ENCODE results near the gene CYREN. TPM values are rescaled to one million over a fixed set of nuclear protein-coding genes. Genes with fewer than 3 reads are reported as not detected.
A peak's percentile ranks its signal among the peaks of the same experiment; 100 is the strongest.
"Not testable (repeated sequence)": the region's sequence is repeated elsewhere in the genome, so short reads cannot be mapped to it uniquely, and the experiment has no call there.

CYREN gene
- 10 to 100 TPM; 27.2 to 28.2 TPM for total RNA-seq

DNA sequence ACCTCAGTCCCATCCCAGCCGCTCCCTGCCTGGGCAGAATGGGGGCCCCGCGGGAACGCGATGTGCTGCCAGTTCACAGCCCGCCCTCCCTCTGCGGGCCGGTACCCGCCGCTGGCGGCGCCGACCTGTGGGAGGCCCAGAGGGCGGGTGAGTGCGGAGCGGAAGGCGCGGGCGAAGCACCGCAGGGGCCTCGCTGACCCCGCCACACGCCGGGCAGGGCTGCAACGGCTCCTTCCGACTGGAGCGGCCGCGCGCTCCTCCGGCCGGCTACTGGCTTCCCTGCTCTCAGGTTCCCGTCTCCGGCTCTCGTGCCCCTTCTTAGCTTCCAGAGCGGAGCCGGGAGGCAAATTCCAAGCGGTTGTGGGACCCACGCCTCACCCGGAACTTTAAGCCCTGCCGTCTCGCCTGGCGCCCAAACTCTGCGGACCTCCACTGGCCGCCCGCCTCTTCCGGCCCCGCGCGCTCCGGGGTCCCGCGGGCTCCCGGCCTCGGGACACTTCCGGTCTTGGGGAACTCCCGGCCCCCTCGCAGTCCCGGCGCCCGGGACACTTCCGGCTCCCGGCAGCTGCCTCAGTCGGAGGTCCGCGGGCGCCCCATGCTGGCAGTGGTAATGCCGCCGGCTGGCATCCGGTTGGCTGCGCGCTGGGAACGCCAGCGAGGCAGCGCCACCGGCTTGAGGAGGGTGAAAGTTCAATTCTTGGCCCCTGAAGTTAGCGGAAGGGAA lies at the start of gene CYREN:
Gene CYREN, minus strand, starts transcription at position 434 of the 724 bp plus-strand sequence. CDS start 1,785 bp downstream, outside the sequence.
- no peaks in the 10 kb centered on the region for H3K9me3 Mint-ChIP-seq
- ATAC-seq (peak; percentile 85 to 86), DNase-seq (ENCODE audit: low spot score in 2 of 2) (peak; percentile 89 to 94)
- H3K27ac Mint-ChIP-seq: peak within 1 kb of the TSS; percentile 94 to 95
- H3K36me3 Mint-ChIP-seq: peaks cover 30 to 44% of the 10 kb centered on the region in 2 donors

DNA sequence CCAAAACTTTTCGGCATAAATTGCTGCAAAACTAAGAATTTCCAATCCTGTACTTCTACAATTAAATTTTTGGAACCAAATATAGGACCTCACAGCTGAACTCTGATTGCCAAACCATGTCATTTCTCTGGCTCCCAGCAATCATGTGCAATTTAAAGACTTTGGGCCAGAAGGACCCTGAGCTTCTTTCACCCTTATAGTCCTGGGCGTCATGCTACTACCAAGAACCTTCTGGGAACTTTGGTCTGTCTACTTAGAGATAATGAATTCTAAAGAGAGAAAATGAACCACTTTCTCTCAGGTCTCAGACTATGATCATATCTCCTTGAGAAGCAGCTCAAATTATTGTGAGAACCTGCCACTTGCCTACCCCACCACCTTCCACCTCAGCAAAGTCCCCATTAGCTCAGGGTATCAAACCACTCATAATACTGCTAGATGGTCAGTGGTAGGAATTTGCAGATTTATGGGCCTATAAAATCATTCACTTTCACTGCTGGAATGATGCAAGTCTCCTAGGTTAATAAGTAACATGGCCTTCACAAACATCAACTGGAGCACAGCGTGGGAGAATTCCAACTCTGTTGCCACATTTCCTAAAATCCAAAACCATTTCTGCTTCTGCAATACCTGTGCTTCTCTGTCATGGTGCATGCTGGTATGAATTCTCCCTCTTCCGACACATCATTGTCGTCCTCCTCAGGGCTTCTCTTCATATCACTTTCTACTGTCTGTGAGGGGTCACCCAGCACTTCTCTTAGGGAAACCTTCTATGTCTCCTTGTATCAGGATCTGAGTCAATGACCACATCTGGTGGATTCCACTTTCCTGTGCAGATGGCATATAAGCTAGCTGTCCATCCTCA lies 47.4 kb upstream of the CYREN start:
- Mint-ChIP-seq H3K27ac (no peak overlapping the region), H3K36me3 (no peaks in the 10 kb centered on the region), H3K9me3 (peaks cover 0 to 5% of the 10 kb centered on the region in 2 donors)
- DNase-seq (ENCODE audit: low spot score in 2 of 2) (no peak), ATAC-seq (no peak)

- ATAC-seq (no peak), DNase-seq (ENCODE audit: low spot score in 2 of 2) (no peak)
- Mint-ChIP-seq H3K27ac (no peak overlapping the region), H3K9me3 (no peaks in the 10 kb centered on the region), H3K36me3 (peaks cover 0 to 2% of the 10 kb centered on the region in 2 donors)
These were observed 45.2 kb upstream of the CYREN start for GRCh38 chr7:135215698-135216097.

DNA sequence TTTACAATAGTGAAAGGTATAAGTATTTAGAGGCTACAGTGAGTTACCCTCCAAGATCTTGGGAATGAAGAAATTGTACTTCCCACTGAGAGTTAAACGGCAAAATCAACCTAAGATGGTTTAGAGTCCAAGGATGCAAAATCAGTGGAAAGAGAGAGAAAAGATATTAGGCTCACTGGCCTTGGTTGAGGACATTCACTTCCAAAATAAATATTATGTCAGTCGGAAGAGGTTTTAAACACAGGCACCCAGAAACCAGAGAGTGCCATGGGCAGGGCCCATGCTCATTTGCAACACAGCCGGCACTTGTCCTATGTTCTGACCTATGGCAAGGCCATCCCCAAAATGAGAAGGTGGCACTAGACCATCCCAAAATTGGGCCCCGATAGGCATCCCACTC lies 44.7 kb upstream of the CYREN start:
- Mint-ChIP-seq H3K36me3 (peaks cover 0 to 5% of the 10 kb centered on the region in 2 donors), H3K9me3 (no peaks in the 10 kb centered on the region), H3K27ac (no peak overlapping the region)
- no peak for DNase-seq (ENCODE audit: low spot score in 2 of 2)
- ATAC-seq: no peak

DNA sequence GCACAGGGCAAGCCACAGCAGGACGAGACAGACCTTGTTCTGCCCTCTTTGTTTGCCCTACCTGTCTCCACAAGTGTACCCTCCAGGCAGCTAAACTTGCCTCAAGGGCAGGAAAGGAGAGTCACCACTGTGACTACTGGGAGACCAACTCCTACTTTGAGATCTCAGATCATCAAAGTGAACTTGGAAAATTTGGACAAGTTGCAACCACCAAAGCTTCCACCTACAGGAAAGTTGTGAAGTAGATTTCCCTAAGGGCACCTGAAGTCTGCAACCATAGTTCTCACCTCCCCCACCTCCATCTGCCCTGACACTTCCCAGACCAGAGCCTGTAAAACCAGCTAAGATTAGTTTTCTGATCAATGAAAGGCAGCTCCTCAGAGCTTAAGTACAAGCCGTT lies 43.3 kb upstream of the CYREN start:
- peaks cover under 1 to 5% of the 10 kb centered on the region in 2 donors for H3K36me3 Mint-ChIP-seq
- ATAC-seq (no peak), DNase-seq (ENCODE audit: low spot score in 2 of 2) (no peak)
- no peaks in the 10 kb centered on the region for H3K9me3 Mint-ChIP-seq
- H3K27ac Mint-ChIP-seq: no peak overlapping the region

DNA sequence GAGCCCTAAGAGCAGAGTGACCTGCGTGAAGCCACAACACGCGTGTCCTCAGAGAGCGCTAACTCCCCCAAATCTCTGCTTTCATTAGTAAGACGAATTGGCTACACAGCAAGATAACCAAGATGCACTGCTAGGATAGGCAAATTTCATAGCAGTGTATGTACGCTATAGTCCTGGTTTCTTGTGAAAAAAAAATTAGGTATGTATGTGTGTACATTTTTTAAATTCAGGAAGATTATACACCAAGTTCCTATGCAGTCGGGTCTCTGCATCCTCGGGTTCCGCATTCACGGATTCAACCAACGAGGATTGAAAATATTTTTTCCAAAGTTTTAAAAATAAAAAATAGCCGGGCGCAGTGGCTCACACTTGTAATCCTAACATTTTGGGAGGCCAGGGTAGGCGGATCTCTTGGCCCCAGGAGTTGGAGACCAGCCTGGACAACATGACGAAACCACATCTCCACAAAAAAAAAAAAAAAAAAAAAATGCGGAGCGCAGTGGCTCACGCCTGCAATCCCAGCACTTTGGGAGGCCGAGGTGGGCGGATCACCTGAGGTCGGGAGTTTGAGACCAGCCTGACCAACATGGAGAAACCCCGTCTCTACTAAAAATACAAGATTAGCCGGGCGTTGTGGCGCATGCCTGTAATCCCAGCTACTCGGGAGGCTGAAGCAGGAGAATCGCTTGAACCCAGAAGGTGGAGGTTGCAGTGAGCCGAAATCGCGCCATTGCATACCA lies 41.6 kb upstream of the CYREN start:
- H3K9me3 Mint-ChIP-seq; DNase-seq (ENCODE audit: low spot score in 2 of 2); ATAC-seq; H3K36me3 Mint-ChIP-seq: not testable (repeated sequence)
- peak overlapping the region; percentile 84 to 91 for H3K27ac Mint-ChIP-seq

DNA sequence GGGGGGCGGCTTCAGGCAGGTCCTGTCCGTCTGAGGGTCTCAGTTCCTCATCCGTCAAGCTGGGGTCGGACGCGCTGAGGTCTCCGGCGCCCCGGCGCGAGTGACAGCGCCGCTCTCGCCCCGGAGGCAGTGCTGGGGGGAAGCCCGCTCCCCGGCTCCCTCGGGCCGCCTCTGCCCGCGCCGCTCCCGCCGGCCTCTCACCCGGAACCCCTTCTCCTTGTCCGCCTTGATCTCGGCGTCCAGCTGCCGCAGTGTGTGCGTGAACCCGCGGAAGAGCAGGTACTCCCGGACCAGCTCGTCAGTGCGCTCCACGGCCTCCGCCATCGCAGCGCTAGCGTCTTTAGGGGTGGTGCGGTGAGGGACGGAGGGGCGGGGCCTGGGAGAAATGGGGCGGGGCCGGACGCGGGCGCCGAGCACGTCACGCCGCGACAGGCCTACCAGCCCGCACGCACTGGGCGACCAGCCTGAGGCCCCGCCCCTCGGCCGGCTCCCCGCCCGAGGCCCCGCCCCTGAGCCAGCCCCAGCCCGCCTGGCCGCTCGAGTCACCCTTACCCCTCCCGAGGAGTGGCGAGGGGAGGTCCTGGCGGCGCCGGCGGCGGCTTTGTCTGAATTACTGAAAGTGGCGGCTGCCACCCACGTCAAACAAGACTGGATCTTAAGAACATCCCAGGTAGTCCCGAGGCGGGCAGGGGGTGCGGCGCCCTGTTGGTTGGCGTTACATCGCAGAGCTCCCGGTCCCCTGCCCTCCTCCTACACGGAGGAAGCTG lies 40.9 kb upstream of the CYREN start, which contains the start of gene WDR91:
Gene WDR91, minus strand, starts transcription at position 348 of the 767 bp plus-strand sequence. Its CDS starts 24 bp downstream, at position 324.
- DNase-seq (ENCODE audit: low spot score in 2 of 2) (peak; percentile 92), ATAC-seq (peak; percentile 92 to 93)
- Mint-ChIP-seq H3K9me3 (no peaks in the 10 kb centered on the region), H3K27ac (peak within 1 kb of the TSS; percentile 89 to 91), H3K36me3 (peaks cover 5 to 6% of the 10 kb centered on the region in 2 donors)

DNA sequence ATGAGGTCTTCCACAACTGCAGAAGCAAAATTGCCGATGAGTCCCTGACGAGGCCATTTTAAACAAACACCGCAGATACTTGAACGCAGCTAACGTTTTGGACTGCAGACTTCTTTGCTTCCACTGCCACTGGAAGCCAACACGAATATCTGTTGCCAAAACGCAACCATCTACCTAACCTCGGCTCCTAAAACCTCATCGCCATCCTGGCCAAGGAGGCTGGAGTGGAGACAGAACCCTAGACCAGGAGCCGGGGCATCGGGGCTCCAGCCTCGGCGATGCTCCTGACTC lies 40.3 kb upstream of the CYREN start:
- Mint-ChIP-seq H3K36me3 (peaks cover 7 to 10% of the 10 kb centered on the region in 2 donors), H3K27ac (peak overlapping the region; percentile 61 to 91), H3K9me3 (no peaks in the 10 kb centered on the region)
- DNase-seq (ENCODE audit: low spot score in 2 of 2) (peak in 1 of 2 donors; percentile 17), ATAC-seq (peak in 1 of 2 donors; percentile 0)

DNA sequence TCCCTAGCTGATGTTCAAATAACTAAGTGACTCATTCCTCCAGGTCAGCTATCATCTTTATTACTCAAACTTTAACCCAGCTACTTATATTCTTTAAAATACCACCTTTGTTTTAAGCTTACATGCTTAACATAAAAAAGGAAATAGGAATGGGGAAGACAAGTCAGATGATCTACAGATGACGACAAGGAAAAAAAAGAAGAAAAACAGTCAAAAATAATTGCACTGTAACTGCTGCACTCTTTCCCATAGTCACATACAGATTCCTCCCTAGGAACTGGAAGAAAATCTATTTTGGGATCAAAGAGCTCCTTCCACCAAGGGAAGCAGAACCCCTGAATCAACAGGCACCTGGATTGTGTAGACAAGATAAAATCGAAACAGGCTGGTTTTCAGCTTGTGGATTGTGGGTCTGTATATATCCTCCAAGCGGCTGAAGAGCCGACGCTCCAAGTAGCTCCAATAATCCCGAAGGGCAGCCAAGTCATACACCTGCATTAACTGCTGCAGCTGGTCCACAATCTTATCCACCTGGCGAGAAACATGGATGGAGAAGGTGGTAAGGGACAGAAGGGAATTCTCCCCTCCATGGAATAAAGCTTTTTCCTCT lies 38.8 kb upstream of the CYREN start:
- ATAC-seq: no peak
- no peaks in the 10 kb centered on the region for H3K9me3 Mint-ChIP-seq
- no peak overlapping the region for H3K27ac Mint-ChIP-seq
- H3K36me3 Mint-ChIP-seq: peaks cover 10 to 14% of the 10 kb centered on the region in 2 donors
- DNase-seq (ENCODE audit: low spot score in 2 of 2): no peak

GRCh38 chr7:135208102-135208793 lies 37.7 kb upstream of the CYREN start:
- Mint-ChIP-seq H3K36me3 (peaks cover 19 to 24% of the 10 kb centered on the region in 2 donors), H3K9me3 (no peaks in the 10 kb centered on the region), H3K27ac (no peak overlapping the region)
- ATAC-seq: no peak
- DNase-seq (ENCODE audit: low spot score in 2 of 2): peak in 1 of 2 donors; percentile 40

GRCh38 chr7:135207406-135208101 lies 37.0 kb upstream of the CYREN start:
- H3K36me3 Mint-ChIP-seq: peaks cover 19 to 25% of the 10 kb centered on the region in 2 donors
- DNase-seq (ENCODE audit: low spot score in 2 of 2): peak in 1 of 2 donors; percentile 43
- no peaks in the 10 kb centered on the region for H3K9me3 Mint-ChIP-seq
- ATAC-seq: no peak
- H3K27ac Mint-ChIP-seq: peak overlapping the region in 1 of 2 donors; percentile 23

GRCh38 chr7:135206941-135207391 lies 36.5 kb upstream of the CYREN start:
- Mint-ChIP-seq H3K36me3 (peaks cover 19 to 25% of the 10 kb centered on the region in 2 donors), H3K27ac (peak overlapping the region in 1 of 2 donors; percentile 23), H3K9me3 (no peaks in the 10 kb centered on the region)
- no peak for DNase-seq (ENCODE audit: low spot score in 2 of 2)
- peak in 1 of 2 donors; percentile 3 for ATAC-seq

DNA sequence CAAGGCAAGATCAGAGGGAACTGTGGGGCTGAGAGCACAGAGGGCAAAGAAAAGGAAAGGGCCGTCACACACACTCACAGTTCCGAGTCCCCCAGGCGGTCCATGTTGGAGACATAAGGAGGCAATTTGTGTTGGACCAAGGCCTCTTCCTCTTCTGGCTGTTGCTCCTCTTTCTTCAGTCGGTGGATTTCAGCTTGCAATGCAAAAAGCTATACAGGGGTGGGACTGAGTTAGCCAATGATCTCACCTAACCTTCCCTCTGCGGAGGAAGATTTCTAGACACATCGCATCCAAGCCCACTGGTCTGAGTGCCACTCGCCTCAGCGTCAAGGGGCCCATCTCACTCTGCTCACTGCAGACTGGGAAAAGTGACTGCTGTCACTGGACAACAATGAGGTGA lies 35.3 kb upstream of the CYREN start:
- H3K27ac Mint-ChIP-seq: no peak overlapping the region
- peaks cover 19 to 25% of the 10 kb centered on the region in 2 donors for H3K36me3 Mint-ChIP-seq
- no peaks in the 10 kb centered on the region for H3K9me3 Mint-ChIP-seq
- DNase-seq (ENCODE audit: low spot score in 2 of 2) (no peak), ATAC-seq (no peak)

- no peak overlapping the region for H3K27ac Mint-ChIP-seq
- no peaks in the 10 kb centered on the region for H3K9me3 Mint-ChIP-seq
- peaks cover 15 to 25% of the 10 kb centered on the region in 2 donors for H3K36me3 Mint-ChIP-seq
- ATAC-seq (no peak), DNase-seq (ENCODE audit: low spot score in 2 of 2) (no peak)
These were observed 34.4 kb upstream of the CYREN start for GRCh38 chr7:135204876-135205275.
